ENCODE results near the gene CEMIP. TPM values are rescaled to one million over a fixed set of nuclear protein-coding genes. Genes with fewer than 3 reads are reported as not detected.
A peak's percentile ranks its signal among the peaks of the same experiment; 100 is the strongest.

Gene CEMIP
- total and polyA plus RNA-seq, 10 of the 15 experiments (the other 5 are each of a cell fraction or from before 2014, with no cell fraction given) = 0.01 to 0.44 (median 0.16) TPM; not detected in 6

DNA sequence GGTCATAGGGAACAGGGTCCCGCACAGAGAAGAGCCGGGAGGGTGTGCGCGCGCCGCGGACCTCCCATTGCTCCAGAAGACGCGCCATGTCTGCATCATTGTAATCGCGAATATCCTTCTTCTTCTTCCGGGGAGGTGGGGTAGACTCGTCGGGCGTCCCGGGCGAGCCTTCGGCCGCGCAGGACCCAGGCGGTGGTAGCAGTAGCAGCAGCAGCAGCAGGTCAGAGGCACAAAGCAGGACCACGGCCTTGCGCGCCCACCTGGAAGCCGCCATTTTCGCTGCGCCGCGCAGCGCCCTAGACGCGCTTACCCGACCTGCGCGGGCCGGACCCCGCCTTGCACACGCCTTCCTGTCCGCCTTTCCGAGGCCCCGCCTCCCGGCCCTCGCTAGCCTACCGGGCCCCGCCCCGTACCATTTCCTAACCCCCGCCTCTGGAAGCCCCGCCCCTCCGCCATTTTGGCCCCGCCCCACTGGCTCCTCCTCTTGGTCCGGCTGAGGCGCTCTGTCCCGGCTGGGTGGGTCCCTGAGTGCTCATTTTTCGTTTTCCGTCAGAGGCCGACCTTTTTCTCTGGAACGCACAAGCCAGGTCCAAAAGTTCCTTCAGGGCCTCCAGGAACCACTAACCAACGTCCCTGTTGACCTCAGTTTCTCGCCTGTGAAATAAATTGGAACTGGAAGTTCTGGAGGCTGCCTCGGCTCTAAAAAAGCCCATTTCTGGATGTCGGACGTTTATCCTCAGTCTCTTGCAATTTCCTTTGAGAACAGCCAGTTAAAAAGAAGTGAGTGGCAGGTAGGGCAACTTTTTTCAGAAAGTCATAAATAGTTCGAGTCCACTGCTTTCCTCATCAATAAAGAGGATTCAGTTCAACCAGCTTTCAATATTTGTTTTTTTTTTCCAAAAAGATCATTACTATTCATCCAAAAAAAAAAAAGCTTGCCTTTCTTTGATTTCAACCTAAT is 210.6 kb downstream of the CEMIP start, which contains the start of gene MESD (continued):
- no peak for TF ChIP-seq NFYA (IDR thresholded peaks at IDR 0.05; ENCODE audit: borderline replicate concordance, low read depth, low read length)
- no peak for TF ChIP-seq DPF2 (IDR thresholded peaks at IDR 0.05)
- TF ChIP-seq POLR2AphosphoS5 (IDR thresholded peaks at IDR 0.05; ENCODE audit: low read length) = peak; percentile 94
- no peak for TF ChIP-seq ZBTB11 (CRISPR knock-in tag; IDR thresholded peaks at IDR 0.05)
- no peak for TF ChIP-seq CBX3 (IDR thresholded peaks at IDR 0.05; ENCODE audit: borderline replicate concordance, low read depth)
- TF ChIP-seq, protein P1, sequence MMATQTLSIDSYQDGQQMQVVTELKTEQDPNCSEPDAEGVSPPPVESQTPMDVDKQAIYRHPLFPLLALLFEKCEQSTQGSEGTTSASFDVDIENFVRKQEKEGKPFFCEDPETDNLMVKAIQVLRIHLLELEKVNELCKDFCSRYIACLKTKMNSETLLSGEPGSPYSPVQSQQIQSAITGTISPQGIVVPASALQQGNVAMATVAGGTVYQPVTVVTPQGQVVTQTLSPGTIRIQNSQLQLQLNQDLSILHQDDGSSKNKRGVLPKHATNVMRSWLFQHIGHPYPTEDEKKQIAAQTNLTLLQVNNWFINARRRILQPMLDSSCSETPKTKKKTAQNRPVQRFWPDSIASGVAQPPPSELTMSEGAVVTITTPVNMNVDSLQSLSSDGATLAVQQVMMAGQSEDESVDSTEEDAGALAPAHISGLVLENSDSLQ (IDR thresholded peaks at IDR 0.05) = peak; percentile 56
- TF ChIP-seq ASH2L (IDR thresholded peaks at IDR 0.05; ENCODE audit: borderline replicate concordance, low read depth) = 0 out of 2 replicates have a peak, but pooled peaks have one; percentile 44
- TF ChIP-seq ZNF217 (IDR thresholded peaks at IDR 0.05) = no peak
- no peak for TF ChIP-seq SP1 (IDR thresholded peaks at IDR 0.05; ENCODE audit: low read depth, low read length)
- no peak for TF ChIP-seq MEF2B (IDR thresholded peaks at IDR 0.05; ENCODE audit: partially characterized antibody, poor library complexity, severe bottlenecking)
- TF ChIP-seq, protein P2, sequence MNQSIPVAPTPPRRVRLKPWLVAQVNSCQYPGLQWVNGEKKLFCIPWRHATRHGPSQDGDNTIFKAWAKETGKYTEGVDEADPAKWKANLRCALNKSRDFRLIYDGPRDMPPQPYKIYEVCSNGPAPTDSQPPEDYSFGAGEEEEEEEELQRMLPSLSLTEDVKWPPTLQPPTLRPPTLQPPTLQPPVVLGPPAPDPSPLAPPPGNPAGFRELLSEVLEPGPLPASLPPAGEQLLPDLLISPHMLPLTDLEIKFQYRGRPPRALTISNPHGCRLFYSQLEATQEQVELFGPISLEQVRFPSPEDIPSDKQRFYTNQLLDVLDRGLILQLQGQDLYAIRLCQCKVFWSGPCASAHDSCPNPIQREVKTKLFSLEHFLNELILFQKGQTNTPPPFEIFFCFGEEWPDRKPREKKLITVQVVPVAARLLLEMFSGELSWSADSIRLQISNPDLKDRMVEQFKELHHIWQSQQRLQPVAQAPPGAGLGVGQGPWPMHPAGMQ (IDR thresholded peaks at IDR 0.05; ENCODE audit: borderline replicate concordance) = no peak
- TF ChIP-seq NR2C1 (IDR thresholded peaks at IDR 0.05) = 0 out of 2 replicates have a peak, but pooled peaks have one; percentile 24
- TF ChIP-seq POLR2A (IDR thresholded peaks at IDR 0.05; ENCODE audit: low read depth, low read length) = peak; percentile 99
- no peak for TF ChIP-seq ZZZ3 (IDR thresholded peaks at IDR 0.05; ENCODE audit: control insufficient read depth, insufficient read length, low read depth)
- TF ChIP-seq, protein P3, sequence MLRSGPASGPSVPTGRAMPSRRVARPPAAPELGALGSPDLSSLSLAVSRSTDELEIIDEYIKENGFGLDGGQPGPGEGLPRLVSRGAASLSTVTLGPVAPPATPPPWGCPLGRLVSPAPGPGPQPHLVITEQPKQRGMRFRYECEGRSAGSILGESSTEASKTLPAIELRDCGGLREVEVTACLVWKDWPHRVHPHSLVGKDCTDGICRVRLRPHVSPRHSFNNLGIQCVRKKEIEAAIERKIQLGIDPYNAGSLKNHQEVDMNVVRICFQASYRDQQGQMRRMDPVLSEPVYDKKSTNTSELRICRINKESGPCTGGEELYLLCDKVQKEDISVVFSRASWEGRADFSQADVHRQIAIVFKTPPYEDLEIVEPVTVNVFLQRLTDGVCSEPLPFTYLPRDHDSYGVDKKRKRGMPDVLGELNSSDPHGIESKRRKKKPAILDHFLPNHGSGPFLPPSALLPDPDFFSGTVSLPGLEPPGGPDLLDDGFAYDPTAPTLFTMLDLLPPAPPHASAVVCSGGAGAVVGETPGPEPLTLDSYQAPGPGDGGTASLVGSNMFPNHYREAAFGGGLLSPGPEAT (IDR thresholded peaks at IDR 0.05; ENCODE audit: low read depth) = 0 out of 2 replicates have a peak, but pooled peaks have one; percentile 81
- peak; percentile 54; the same call in 1 of the 2 replicates for TF ChIP-seq MXI1 (IDR thresholded peaks at IDR 0.05; ENCODE audit: low read depth, low read length)
- TF ChIP-seq ESRRA (IDR thresholded peaks at IDR 0.05; ENCODE audit: low read length) = no peak
- TF ChIP-seq RCOR1 (conservative IDR thresholded peaks at IDR 0.05; ENCODE audit: low read depth, low read length) = no peak
- no peak for TF ChIP-seq TCF3 (IDR thresholded peaks at IDR 0.05; ENCODE audit: borderline replicate concordance, insufficient read depth, low read depth, low read length)
- no peak for TF ChIP-seq KDM1A (IDR thresholded peaks at IDR 0.05; ENCODE audit: borderline replicate concordance)
- peak; percentile 54 for TF ChIP-seq LARP7 (IDR thresholded peaks at IDR 0.05)
- peak; percentile 63; the same call in 1 of the 2 replicates for TF ChIP-seq RB1 (IDR thresholded peaks at IDR 0.05; ENCODE audit: borderline replicate concordance)

Measured in GM12878 (cell line).